ENCODE results near the gene TSPEAR.

TSPEAR gene

GRCh38 chr21:44711327-44712202 is at the start of gene TSPEAR:
TSS of gene TSPEAR (minus strand) at chr21:44711572. CDS start at chr21:44711514, 58 bp downstream.
- peak; percentile 23 for DNase-seq

GRCh38 chr21:44760376-44760775 is 49.0 kb upstream of the TSPEAR start:
- no peak for DNase-seq

GRCh38 chr21:44759628-44760285 is 48.4 kb upstream of the TSPEAR start:
- no peak for DNase-seq

- DNase-seq = no peak
Measured at GRCh38 chr21:44758781-44759627, 47.6 kb upstream of the TSPEAR start.

GRCh38 chr21:44758141-44758561 is 46.8 kb upstream of the TSPEAR start:
- no peak for DNase-seq

DNA sequence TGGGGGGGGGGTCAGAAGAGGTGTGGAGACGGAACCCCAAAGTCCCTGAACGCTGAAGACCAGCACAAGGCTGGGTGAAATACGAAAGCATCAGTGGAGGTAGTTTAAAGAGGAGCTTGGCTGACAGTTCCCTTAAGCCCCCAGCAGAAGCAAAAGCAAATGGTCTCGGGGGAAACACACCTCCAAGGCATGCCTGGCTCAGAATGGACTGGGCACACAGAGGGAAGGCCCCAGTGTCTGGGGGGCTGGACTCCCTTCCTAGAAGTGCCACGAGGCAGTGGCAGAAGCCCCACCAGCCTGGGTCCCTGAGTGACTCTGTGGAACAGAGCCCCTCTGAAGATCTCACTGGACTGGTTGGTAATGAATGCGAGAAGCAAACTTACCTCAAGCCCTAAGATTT is 46.4 kb upstream of the TSPEAR start:
- no peak for DNase-seq

DNA sequence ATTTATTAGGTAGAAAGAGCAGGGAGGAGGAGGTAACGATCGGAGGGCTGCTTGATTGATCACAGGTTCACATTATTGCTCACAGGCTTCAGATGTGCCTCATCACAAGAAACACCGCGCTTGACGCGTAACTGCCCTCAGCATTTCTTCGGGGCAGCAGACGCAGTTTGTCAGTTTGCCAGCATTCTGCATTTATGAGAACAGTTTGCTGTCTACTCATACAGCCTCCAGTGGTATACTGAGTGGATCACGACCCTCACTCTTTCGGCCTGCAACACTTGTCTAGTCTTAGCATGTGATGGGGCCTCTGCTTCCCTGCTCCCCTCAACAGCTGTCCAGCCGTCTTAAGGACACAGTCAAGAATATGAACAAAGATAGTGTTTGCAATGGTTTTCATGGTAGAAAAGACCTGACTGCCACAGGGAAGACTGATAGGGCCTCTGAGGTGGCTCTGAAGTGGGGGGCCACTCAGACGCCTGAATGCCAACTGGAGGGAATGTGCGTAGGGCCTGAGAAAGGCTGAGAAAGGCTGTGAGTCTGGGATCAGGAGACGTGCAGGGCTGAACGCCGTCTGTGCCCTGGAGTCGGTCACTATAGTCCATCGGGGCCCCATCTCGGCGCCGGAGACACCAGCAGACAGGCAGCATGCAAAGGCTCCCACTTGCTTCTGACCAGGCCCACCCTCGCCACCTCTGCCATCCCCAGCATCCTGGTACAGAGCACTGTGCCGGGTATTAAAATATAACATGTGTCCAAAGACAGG is 45.2 kb upstream of the TSPEAR start:
- DNase-seq = no peak

- no peak for DNase-seq
Measured at GRCh38 chr21:44755227-44755626, 43.9 kb upstream of the TSPEAR start.

DNA sequence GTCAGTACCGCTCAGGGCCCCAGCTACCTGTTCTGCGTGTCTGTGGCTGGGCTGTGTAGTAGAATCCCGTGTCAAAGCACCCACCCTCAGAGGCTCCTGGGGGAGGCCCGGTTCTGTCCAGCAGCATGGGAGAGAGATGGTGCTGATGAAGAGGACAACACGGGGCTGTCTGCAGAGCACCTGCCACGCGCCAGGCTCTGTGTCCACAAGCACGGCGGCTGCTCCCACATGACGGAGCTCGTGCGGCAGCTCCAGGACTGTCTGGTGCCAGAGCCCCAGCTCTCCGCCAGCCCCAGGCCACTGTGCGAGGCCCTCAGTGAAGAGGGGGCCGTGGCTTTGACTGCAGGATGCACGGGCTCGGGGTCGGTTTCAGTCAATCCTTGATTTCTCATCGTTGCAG is 42.0 kb upstream of the TSPEAR start:
- DNase-seq = no peak

DNA sequence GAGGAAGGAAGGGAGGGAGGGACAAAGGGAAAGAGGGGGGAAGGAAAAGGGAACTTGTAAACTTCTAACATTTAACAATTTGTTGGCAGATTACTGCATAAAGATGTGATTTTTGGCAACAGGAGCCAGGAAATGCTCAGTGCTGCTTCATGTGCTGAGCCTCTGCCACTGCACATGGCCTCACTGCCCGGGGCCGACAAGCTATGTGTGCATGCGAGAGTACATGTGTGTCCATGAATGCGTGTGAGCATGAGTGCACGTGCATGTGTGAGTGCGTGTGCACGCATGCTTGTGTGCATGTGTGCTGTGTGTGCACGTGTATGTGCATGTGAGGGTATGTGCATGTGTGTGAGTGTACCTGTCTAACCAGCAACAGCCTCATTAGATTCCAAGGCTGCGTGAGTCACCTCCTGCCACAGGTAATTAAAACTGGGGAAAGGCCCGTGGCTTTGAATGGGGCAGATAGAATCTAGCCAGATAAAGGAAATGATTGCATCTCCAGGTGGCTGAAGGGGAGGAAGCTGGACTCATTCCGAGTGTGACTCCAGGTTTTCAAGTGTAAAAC is 41.4 kb upstream of the TSPEAR start:
- no peak for DNase-seq

DNA sequence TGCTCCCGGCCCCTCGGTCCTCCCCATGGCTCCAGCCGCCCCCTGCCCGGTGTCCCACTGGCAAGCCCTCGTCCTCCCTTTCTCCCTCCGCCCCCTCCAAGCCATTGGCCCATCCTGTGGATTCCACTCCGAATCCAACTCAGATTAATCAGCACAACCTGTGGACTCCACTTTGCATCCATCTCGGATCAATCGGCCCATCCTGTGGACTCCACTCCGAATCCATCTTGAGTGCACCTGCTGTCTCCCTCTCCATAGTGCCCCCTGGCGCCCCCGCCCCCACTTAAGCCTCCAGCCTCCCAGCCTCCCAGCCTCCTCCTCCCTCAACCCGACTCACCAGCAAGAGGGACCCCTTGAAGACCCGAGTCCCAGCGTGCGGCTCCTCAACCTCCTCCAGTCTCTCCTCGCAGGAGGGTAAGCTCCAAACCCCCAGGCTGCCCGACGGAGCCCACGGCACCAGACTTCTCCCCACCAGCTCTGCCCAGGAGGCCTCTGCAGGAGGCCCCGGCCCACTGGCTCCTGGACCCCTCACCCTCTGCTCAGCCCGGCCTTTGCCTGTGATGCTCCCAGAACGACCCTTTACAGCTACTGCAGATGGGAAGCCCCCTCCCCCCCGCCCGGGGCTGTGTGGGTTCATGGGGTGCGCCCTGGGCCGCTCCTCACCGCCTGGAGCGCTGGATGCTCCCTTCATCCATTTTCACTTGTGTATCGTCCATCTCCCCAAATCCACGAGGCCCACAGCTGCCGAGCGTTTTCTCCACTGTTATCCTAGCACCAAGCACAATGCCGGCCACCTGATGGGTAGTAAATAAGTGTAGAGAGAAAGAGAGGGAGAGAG is 40.6 kb upstream of the TSPEAR start:
- no peak for DNase-seq

DNA sequence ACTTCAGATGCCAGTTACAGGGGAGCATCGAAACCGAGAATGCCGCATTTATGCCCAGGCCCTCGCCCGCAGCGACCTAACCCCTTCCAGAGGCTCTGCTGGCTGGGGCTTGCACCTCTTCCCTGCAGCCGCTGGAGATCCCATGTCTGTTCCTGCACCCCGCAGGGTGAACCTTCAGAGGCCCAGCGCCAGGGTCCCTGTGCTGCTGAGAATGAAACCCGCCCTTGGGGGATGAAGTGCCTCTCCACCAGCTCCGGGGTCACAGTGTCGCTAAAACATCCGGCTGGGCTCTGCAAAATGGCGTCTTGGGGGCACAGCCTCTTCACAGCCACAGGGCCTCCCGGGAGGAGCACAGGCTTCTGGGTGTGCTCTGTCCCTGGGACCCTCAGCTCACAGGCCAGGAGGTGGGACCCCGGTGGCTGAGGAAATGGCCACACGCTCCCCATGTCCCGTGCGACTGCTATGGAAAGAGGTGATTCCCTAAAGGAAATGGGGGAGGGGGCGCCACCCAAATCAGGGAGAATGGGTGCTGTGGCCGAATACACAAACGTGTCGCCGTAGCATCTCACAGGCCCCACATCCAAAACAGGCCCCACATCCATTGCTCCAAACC is 39.9 kb upstream of the TSPEAR start:
- no peak for DNase-seq

DNA sequence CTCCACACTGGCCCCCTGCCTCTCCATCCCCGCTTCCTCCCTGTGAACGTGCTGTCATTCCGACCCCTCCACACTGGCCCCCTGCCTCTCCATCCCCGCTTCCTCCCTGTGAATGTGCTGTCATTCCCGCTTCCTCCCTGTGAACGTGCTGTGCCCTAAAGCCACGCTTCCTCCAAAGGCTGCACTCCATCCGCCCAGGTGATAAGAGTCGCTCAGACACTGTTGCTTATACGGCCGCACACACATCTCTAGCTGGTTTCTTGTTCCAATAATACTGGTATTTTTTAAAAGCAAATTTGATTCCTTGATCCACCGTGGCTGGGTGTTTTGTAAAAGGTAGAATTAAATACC is 39.3 kb upstream of the TSPEAR start:
- no peak for DNase-seq

- DNase-seq = no peak
Measured at GRCh38 chr21:44749759-44750674, 38.6 kb upstream of the TSPEAR start.

DNA sequence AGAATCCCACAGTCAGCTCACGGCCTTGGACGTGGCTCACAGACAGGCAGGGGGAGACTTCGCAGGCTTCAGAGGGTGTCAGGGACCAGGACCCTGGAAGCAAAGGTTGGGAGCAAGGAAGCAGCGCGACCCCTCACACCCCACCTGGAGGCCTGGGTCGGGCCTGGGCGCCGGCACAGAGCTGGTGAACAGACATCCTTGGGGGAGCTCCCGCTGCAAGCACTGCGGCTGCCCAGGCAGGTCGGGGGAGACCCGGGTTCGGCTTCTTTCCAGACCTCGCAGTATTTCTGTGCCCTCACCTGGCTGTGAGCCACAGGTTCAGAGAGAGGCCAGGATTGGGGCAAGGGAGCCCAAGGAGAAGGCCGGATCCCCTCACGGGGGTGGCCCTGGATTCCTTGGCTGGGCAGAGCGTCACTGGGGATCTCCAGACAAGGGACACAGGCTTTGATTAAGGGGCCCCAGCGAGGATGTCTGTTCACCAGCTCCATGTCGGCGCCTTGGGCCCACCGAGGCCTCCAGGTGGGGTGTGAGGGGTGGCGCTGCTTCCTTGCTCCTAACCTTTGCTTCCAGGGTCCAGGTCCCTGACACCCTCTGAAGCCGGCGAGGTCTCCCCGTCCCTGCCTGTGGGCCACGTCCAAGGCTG is 37.9 kb upstream of the TSPEAR start:
- no peak for DNase-seq

GRCh38 chr21:44748621-44749020 is 37.2 kb upstream of the TSPEAR start:
- DNase-seq = no peak

GRCh38 chr21:44742418-44743153 is 31.2 kb upstream of the TSPEAR start:
- DNase-seq = no peak

GRCh38 chr21:44741921-44742320 is 30.5 kb upstream of the TSPEAR start:
- DNase-seq = no peak

- no peak for DNase-seq
Measured at GRCh38 chr21:44740742-44741141, 29.4 kb upstream of the TSPEAR start.
